Ectodermal cell (in vitro differentiated cells): ENCODE measurements around the gene SLC25A33.

Experiments
- H3K27ac ChIP-seq: 2 replicates; pipeline ENCODE4 v1.7.0; 2013; ENCODE audit warnings: mild to moderate bottlenecking, low read depth, low read length; ENCODE audit not compliant: insufficient read depth, poor library complexity, severe bottlenecking
- H3K27me3 ChIP-seq: 2 replicates; pipeline ENCODE4 v1.7.0; 2013; ENCODE audit warnings: mild to moderate bottlenecking, low read length; ENCODE audit not compliant: insufficient read depth, control insufficient read depth, poor library complexity, severe bottlenecking
- H3K36me3 ChIP-seq: one replicate; pipeline ENCODE4 v1.7.0; 2013; ENCODE audit warnings: low read length; ENCODE audit not compliant: control insufficient read depth, insufficient read depth
- H3K4me1 ChIP-seq: one replicate; pipeline ENCODE4 v1.7.0; 2013; ENCODE audit warnings: low read length; ENCODE audit not compliant: control insufficient read depth, insufficient read depth
- H3K4me3 ChIP-seq: 2 replicates; pipeline ENCODE4 v1.7.0; 2013; ENCODE audit warnings: low read depth, low read length, control low read depth; ENCODE audit not compliant: insufficient read depth
- H3K9me3 ChIP-seq: 2 replicates; pipeline ENCODE4 v1.7.0; 2013; ENCODE audit warnings: mild to moderate bottlenecking, low read length, moderate library complexity; ENCODE audit not compliant: control insufficient read depth
- WGBS, 2 experiments: methylation state at CpG; one replicate each; pipeline ENCODE4 v1.1.7; 2013; ENCODE audit warnings: missing lambda C conversion rate in 2 of 2; 5-methylcytosine and 5-hydroxymethylcytosine counted together

Gene SLC25A33

DNA sequence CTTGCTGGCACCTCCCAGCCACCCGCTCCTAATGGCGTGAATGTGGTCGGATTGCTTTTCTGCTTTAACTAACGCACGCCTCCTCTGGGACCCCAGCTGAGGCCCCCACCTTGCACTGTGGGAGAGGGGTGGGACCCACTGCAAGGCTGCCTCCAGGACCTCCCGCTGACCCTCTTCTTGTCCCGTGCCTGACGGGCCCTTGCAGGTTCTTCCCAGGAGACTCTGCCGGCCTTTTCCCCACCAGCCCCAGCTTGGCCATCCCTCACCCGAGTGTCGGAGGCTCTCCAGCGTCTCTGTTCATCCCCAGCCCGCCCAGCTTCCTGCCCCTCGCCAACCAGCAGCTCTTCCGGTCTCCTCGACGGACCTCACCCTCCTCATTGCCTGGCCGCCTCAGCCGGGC is 68.1 kb downstream of the SLC25A33 start:
- no peak overlapping the region for H3K4me3 ChIP-seq
- no peaks in the 10 kb centered on the region for H3K27me3 ChIP-seq
- H3K9me3 ChIP-seq: no peaks in the 10 kb centered on the region
- no peak overlapping the region for H3K27ac ChIP-seq
- no peaks in the 10 kb centered on the region for H3K4me1 ChIP-seq
- peaks cover 11% of the 10 kb centered on the region for H3K36me3 ChIP-seq
- WGBS, 2 experiments: 93% methylated on average over 19 of the region's 19 CpGs

DNA sequence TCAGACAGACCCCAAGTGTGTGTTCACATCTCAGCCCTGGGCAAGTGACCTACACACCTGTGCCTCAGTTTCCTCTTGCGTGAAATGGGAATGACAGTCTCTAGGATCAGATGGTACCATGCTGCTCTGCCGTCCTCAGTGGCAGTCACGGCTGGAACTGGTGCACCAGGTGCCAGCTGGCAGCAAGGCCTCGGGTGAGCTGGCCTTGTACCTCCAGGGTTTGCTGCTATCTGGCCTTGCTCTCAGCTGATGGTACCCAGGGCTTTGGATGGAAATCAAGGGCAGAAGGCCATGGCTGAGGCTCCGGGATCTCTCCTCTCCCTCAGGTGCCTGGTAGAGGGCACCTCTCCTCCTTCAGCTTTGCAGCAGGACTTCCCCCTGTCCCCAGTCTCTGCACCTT is 70.7 kb downstream of the SLC25A33 start:
- 96 to 98% methylated on average over 5 of the region's 5 CpGs for WGBS, 2 experiments

DNA sequence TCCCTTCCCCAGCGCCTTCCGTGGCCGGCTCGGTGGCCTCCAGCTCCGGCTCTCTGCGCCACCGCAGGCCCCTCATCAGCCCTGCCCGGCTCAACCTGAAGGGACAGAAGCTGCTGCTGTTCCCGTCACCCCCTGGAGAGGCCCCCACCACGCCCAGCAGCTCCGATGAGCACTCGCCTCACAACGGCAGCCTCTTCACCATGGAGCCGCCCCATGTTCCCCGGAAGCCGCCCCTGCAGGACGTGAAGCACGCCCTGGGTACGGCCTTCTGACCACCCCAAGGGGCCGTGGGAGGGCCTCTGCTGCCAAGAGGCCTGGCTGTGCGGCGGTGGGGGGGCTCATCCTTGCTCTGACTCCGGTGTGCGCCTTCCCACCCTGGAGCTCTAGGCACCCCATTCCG is 71.3 kb downstream of the SLC25A33 start:
- 90 to 92% methylated on average over 25 of the region's 25 CpGs for WGBS, 2 experiments
- H3K36me3 ChIP-seq: peaks cover 8% of the 10 kb centered on the region

More for the DNA sequence above, 70.7 kb downstream of the SLC25A33 start:
- peaks cover 8% of the 10 kb centered on the region for H3K36me3 ChIP-seq
- no peaks in the 10 kb centered on the region for H3K4me1 ChIP-seq
- H3K4me3 ChIP-seq: no peak overlapping the region
- H3K27ac ChIP-seq: no peak overlapping the region
- no peaks in the 10 kb centered on the region for H3K9me3 ChIP-seq
- no peaks in the 10 kb centered on the region for H3K27me3 ChIP-seq

GRCh38 chr1:9611716-9612115 is 72.5 kb downstream of the SLC25A33 start:
- no peaks in the 10 kb centered on the region for H3K9me3 ChIP-seq
- H3K36me3 ChIP-seq: peaks cover 8% of the 10 kb centered on the region
- H3K27ac ChIP-seq: no peak overlapping the region
- 88 to 89% methylated on average over 13 of the region's 13 CpGs for WGBS, 2 experiments
- no peaks in the 10 kb centered on the region for H3K27me3 ChIP-seq
- H3K4me3 ChIP-seq: no peak overlapping the region
- no peaks in the 10 kb centered on the region for H3K4me1 ChIP-seq

More for the DNA sequence above, 71.3 kb downstream of the SLC25A33 start:
- Histone ChIP-seq H3K4me3 (no peak overlapping the region), H3K27me3 (no peaks in the 10 kb centered on the region), H3K27ac (no peak overlapping the region), H3K4me1 (no peaks in the 10 kb centered on the region), H3K9me3 (no peaks in the 10 kb centered on the region)

- H3K27me3 ChIP-seq: no peaks in the 10 kb centered on the region
- H3K27ac ChIP-seq: no peak overlapping the region
- 96% methylated on average over 11 of the region's 11 CpGs for WGBS, 2 experiments
- H3K36me3 ChIP-seq: peaks cover 8% of the 10 kb centered on the region
- no peaks in the 10 kb centered on the region for H3K9me3 ChIP-seq
- no peak overlapping the region for H3K4me3 ChIP-seq
- H3K4me1 ChIP-seq: no peaks in the 10 kb centered on the region
Measured at GRCh38 chr1:9612162-9612845, 73.0 kb downstream of the SLC25A33 start.

DNA sequence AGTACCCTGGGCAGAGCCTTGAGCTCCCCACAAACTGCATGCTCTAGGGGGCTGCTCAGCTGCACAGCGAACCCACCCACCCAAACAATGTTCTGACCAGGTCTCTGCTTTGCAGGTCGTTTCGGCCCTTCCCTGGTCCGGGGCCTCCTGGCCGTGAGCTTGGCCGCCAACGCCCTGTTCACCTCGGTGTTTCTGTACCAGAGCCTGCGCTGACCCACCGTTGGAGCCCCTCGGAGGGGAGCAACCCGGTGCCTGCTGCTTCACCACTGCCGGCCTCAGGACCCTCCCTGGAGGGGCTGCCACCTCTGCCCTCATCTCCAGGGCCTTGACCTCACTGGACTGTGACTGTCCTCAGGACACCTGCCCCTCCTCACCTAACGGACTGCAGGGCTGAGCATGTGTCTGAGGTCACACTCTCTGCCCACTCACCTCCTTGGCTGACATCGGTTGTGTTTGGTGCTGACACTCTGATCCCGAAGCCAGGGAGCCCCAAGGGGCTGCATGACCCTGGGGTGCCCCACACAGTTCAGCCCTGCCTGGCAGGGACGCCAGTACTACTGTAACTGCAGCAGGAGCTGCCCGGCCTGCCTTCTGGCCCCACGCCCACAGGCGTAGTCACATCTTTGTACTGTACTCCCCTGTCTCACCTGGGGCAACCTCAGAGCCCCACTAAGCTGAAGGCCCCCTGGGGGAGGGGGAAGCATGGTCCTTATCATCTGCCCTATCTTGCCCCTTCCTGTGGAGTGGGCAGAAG is 73.8 kb downstream of the SLC25A33 start:
- H3K36me3 ChIP-seq: peaks cover 8% of the 10 kb centered on the region
- no peaks in the 10 kb centered on the region for H3K27me3 ChIP-seq
- WGBS, 2 experiments: 92 to 95% methylated on average over 20 of the region's 20 CpGs

DNA sequence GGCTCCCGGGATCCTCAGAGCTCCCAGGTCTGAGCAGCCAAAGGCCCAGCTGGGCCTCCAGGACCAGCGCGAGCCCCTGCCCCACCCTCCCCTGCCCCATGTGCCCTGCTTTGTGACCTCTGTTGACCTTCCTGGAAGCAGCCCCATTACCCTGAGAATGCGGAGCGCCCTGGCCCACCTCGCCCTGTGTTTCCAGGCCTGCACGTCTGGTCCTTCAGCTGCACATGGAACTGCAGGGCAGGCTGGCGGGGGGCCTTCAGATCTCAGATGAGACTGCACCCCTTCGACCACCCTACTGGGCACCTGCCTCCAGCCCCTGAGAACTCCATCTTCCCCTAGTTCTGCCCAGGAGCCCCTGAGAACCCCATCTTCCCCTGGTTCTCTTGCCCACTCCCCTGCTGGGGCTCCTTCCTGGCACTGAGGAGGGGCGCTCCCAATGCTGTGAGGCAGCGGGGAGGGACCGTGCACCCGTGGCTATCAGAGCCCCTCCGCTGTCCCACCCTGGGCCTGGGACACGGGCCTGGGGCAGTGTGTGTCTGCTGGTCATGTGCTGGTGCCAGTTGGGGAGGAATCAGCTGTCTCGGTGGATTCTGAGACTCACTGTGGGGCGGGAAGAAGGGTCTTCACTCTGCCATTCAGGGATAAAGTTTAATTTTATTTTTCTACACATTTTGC is 74.5 kb downstream of the SLC25A33 start:
- Histone ChIP-seq H3K4me3 (no peak overlapping the region), H3K27me3 (no peaks in the 10 kb centered on the region), H3K27ac (no peak overlapping the region), H3K9me3 (no peaks in the 10 kb centered on the region), H3K4me1 (no peaks in the 10 kb centered on the region), H3K36me3 (peaks cover 8% of the 10 kb centered on the region)
- 93 to 95% methylated on average over 17 of the region's 17 CpGs for WGBS, 2 experiments

More for the DNA sequence above, 73.8 kb downstream of the SLC25A33 start:
- no peaks in the 10 kb centered on the region for H3K4me1 ChIP-seq
- no peaks in the 10 kb centered on the region for H3K9me3 ChIP-seq
- no peak overlapping the region for H3K27ac ChIP-seq
- H3K4me3 ChIP-seq: no peak overlapping the region

DNA sequence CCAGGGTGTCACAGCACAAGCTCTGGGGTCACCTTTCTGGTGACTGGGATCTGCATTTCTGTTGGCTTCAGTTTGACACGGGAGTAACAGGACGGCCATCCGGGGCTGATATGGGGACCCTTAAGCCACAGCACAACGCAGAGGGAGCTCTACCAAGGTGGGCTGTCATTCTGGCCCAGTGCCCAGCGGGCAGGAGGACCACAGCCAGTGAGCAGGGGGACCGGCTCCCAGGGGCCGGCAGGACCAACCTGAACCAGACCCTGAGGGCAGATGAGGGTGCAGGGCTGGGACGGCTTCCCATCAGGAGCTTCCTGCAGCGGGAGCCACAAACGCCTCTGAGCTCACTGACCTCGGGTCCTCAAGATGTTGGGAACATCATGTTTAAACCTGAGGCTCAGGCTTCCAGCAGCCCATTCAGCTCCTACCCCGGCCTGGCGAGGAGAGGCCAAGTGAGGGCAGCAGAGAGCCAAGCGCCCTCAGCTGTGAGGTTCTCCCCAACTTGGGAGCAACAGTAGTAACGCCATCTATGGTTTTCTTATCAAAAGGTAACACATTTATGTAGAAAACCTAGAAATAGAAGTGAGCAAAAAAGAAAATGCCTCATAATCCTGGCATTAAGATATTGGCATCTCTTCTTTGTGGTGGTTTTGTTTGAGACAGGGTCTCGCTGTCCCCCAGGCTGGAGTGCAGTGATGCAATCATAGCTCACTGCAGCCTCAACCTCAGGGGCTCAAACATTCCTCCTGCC is 76.2 kb downstream of the SLC25A33 start:
- Histone ChIP-seq H3K27me3 (no peaks in the 10 kb centered on the region), H3K9me3 (no peaks in the 10 kb centered on the region), H3K4me3 (no peak overlapping the region), H3K4me1 (no peaks in the 10 kb centered on the region), H3K36me3 (peaks cover 4% of the 10 kb centered on the region), H3K27ac (no peak overlapping the region)
- 64 to 65% methylated on average over 15 to 16 of the region's 16 CpGs for WGBS, 2 experiments

GRCh38 chr1:9618909-9619679 is 79.8 kb downstream of the SLC25A33 start:
- Histone ChIP-seq H3K9me3 (no peaks in the 10 kb centered on the region), H3K27ac (no peak overlapping the region), H3K36me3 (no peaks in the 10 kb centered on the region), H3K4me3 (no peak overlapping the region), H3K4me1 (no peaks in the 10 kb centered on the region), H3K27me3 (no peaks in the 10 kb centered on the region)
- WGBS, 2 experiments: 91 to 93% methylated on average over 18 of the region's 18 CpGs
